Posterior cingulate gyrus (tissue), 11 donors: ENCODE results near the gene TRAK2.
A peak's percentile ranks its signal among the peaks of the same experiment; 100 is the strongest.
"Not testable (repeated sequence)": the region's sequence is repeated elsewhere in the genome, so short reads cannot be mapped to it uniquely, and the experiment has no call there.

Source experiments
- DNase-seq, 10 donors: peaks; one replicate each; pipeline versions ENCODE4 v3.0.0 to v3.0.0-alpha.2; 2020 to 2021; ENCODE audit warnings: mixed read lengths in 3 of 10
- intact Hi-C: fragments of 100-400 bp; cut with DNase I; formaldehyde crosslinking; loops from one replicate; pipeline ENCODE4 v1.15.1; 2023

Gene TRAK2

DNA sequence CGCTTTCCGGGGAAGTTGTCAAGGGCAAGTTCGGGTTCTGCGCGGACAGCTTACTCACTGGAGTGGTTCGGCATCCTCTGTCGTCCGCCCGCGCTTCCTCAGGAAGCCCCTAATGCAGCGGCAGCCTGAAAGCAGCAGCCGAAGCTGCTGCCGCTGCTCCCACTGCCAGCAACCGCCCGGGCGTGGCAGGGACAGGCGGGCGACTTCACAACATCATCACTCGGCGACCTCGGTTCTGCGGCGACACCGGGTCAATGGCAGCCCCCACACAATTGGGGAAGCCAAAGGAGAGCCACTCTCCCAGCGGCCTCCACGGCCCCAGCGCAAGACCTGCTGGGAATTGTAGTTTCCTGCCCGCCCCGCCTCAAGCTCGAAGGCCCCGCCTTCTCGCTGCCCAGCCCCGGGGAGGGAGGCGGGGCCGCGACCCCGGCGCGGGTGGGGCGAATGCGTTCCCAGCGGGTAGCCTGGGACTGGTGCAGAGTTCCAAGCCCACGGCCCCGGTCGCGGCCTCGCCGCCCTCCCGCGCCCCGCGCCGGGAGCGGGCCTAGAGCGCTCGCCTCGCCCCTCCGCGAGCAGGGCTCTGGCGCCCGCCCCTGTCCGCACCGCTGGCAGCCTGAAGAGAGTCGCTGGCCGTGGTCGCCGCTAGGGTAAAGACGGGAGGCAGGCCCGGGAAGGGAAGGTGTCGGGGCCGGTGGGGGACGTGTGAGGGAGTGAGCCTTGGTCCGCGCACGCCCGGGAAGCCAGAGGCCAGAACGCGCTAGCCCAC lies at the start of gene TRAK2, which contains the start of gene STRADB:
Gene TRAK2, minus strand, starts transcription at position 167 of the 766 bp plus-strand sequence. CDS start 30,951 bp downstream, outside the sequence.
Gene STRADB, plus strand, starts transcription at position 449 of the 766 bp plus-strand sequence. CDS start 3,101 bp downstream, outside the sequence.
- intact Hi-C loops = loop anchor here (5.0 kb wide), 1 partner anchor 191 kb away; the partner anchor contains the start of gene TMEM237
- DNase-seq = peak; percentile 96 to 100 (median 97)

DNA sequence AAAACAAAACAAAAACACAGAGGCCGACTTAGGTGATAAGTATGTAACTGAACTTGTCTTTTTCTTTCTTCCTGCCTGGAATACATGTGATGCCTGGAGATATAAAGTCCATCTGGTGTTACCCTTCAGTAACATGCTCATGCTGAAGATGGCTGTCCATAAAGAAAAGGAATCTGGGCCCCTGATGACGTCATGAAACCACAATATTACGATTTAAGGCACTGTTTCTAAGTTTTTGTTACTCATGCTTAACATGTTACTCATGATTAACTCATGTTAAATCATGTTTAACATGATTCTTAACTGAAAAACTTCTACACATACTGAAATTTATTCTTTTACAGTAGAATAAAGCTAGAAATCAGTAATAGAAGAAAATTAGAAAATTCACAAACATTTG lies 49.3 kb upstream of the TRAK2 start:
- intact Hi-C loops = no loop called here
- DNase-seq = no peak

DNA sequence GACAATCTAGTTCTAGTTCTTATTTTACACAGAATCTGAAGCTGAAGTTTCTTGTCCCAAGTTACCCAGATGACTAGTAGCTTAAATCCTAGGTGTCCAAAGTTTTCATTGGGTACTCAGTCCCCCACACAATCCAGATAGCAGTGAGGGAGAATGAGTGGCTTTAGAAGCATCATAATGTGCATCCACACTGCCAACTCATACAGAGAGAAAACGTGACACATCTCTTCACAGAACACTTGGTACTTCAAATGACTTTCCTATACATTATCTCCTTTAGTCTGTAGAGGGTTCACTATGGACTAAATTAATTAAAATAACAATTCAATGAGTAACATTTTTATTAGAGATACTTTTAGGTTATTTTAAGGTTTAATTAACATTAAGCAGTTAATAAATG lies 45.5 kb upstream of the TRAK2 start:
- intact Hi-C loops = no loop called here

DNA sequence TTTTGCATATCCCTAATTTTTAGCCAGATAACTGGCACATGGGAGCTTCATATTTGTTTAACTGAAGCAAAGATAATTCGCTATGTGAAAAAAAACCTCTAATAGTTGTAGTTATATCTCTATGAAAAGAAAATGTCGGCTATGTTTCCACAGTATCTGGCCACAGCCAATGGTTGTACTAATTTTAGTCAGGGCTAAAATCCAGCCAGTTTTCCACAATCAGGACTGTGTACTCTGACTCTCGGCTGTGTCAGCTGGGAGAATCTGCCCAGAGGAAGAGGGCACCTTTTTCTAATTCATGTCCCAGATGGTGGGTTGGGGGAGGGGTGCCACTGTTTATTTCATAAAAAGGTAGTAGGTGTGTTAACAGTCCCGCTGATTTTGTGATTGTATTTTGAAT lies 39.0 kb upstream of the TRAK2 start:
- DNase-seq = no peak
- intact Hi-C loops = no loop called here

More for the DNA sequence above, 45.5 kb upstream of the TRAK2 start:
- DNase-seq = no peak

DNA sequence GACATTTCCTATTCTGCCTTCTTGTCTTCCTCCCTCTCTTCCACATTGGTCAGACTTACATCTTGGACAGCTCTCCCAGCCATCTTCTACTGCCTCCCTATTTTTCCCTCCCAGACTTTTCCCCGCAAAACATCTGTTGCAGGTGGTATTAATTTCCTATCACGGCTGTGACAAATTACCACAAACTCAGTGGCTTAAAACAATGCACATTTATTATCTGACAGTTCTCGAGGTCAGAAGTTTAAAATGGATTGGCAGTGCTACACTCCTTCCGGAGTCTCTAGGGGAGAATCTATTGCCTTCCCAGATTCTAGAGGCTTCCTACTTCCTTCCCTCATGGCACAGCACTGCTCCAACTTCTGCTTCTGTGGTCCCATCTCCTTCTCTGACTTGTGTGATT lies 33.5 kb upstream of the TRAK2 start:
- DNase-seq = no peak
- intact Hi-C loops = loop anchor here (2.0 kb wide), 1 partner anchor 50 kb away; no protein-coding TSS in a partner anchor

DNA sequence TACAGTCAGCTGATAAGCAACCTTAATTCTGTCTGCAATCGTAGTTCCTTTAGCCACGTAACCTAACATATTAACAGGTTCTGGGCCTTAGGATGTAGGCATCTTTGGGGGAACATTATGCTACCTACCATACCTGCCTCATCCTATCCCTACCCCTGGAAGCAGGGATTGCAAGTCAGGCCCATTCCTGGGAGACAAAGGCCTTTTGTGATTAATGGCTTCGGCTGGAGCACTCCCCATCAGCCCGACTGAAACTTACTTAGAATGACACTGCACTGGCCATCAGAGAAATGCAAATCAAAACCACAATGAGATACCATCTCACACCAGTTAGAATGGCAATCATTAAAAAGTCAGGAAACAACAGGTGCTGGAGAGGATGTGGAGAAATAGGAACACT lies 32.5 kb upstream of the TRAK2 start:
- not testable (repeated sequence) for DNase-seq
- intact Hi-C loops = loop anchor here (2.0 kb wide), 1 partner anchor 51 kb away; no protein-coding TSS in a partner anchor

GRCh38 chr2:201483342-201483741 lies 32.1 kb upstream of the TRAK2 start:
- DNase-seq = no peak
- intact Hi-C loops = no loop called here

- intact Hi-C loops = no loop called here
- no peak for DNase-seq
Measured at GRCh38 chr2:201482543-201482942, 31.3 kb upstream of the TRAK2 start.

DNA sequence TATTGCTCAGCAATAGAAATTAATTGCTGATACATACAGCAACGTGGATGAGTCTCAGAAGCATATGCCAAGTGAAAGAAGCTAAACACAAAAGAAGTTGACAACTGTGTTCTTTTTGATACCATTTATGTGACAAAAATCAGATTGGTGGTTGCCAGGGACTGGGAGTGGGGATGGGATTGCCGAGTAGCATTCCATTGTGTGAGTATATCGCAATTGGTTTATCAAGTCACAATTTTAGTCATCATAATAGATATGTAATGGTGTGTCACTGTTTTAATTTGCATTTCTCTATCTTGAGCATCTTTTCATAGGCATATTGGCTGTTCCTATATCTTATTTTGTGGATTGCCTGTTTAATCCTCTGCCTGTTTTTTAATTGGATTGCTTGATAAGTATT lies 21.2 kb upstream of the TRAK2 start:
- intact Hi-C loops = no loop called here
- no peak for DNase-seq

GRCh38 chr2:201471732-201472393 lies 20.6 kb upstream of the TRAK2 start:
- intact Hi-C loops = no loop called here
- DNase-seq = no peak

GRCh38 chr2:201470821-201471731 lies 19.8 kb upstream of the TRAK2 start:
- intact Hi-C loops = no loop called here
- no peak for DNase-seq

DNA sequence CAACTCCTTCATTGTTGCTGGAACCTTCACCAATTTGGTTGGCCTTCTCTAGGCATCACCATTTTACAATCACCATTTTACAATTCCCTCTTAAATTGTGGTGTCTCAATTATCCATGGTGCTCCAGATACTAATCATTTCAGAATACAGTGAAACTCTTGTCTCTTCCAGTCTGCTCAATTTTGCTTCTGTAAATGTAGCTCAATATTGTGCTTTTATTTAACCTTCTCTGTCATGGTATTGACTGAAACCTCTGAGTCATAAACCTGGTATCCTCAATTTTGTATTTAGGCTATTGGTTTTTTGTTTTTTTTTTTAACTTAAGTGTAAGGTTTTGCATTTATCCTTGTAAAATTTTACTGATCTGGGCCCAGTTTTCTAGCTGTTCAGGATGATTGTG lies 16.4 kb upstream of the TRAK2 start:
- intact Hi-C loops = no loop called here
- no peak for DNase-seq

DNA sequence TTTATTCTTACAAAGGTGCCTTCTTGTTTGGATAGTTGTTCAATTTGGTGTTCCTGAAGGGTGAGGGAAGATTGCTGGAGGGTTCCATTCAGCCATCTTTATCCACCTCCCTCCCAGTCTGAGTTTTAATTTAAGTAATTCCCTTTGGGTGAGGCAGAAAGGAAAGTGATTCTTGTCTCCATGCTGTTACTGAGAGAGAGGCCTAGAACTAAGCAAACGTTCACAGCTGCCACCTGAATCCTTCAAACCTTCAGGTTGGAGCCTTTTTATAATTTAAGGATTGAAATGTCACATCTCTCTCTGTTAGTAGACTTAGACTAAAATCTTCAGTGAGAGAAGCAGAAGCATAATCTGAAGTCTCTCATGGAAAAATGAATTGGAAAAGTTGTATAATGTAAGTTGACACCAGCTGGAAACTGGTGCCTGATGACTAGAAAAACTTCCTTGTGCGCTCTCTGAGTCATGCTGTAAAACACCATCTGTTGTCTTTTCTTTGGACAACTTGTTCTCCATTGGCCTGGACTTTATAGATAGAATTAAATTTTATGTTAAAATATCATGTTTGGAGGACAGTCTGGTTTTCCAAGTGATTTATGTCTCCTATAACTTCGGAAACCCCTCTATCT lies 14.9 kb upstream of the TRAK2 start:
- intact Hi-C loops = no loop called here
- no peak for DNase-seq

GRCh38 chr2:201465524-201465971 lies 14.3 kb upstream of the TRAK2 start:
- intact Hi-C loops = no loop called here
- peak in 5 of 10 donors; percentile 14 to 65 (median 27) for DNase-seq

GRCh38 chr2:201464547-201464946 lies 13.3 kb upstream of the TRAK2 start:
- DNase-seq = peak in 1 of 10 donors; percentile 67
- intact Hi-C loops = no loop called here

DNA sequence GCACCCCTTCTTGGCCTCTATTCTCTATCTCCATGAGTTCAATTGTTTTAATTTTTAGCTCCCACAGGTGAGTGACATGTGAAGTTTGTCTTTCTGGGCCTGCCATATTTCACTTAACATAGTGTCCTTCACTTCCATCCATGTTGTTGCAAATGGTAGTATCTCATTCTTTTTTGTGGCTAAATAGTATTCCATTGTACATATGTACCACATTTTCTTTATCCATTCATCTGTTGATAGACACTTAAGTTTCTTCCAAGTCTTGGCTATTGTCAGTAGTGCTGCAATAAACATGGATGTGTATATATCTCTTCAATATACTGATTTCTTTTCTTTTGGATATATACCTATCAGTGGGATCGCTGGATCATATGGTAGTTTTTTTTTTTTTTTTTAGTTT lies 9.3 kb upstream of the TRAK2 start:
- intact Hi-C loops = no loop called here
- DNase-seq = no peak

DNA sequence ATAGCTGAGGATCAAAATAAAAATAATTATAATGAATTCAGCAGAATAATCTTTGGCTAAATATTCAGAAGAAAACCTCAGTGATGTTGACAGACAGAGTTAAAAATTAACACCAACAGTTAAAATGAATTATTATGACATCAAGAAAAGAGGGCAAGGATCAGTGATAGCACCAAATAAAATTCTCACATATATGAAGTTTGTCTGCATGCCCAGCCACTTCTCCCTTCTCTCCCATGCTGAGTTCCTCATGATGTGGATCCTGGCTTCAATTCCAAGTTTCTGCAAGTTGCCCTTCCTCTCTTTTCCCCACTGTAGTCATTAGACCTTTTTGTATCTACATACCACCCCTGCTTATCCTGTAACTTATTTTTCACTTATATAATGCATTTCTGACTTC lies 7.1 kb upstream of the TRAK2 start:
- no peak for DNase-seq
- intact Hi-C loops = no loop called here

GRCh38 chr2:201452922-201453643 lies 1.8 kb upstream of the TRAK2 start:
- DNase-seq = no peak
- intact Hi-C loops = loop anchor here (5.0 kb wide), 1 partner anchor 189 kb away; the partner anchor contains the start of gene TMEM237
